HCT116 (cell line): Measurements from ENCODE around the gene MRPS27. TPM values are rescaled to one million over a fixed set of nuclear protein-coding genes. Genes with fewer than 3 reads are reported as not detected.

ENCODE experiments used
- ATAC-seq: fragments of 200-7000 bp; cut with Tn5 transposase; 2 replicates; pipeline ENCODE4 v1.9.1; 2020; ENCODE audit warnings: mild to moderate bottlenecking, moderate library complexity
- BruUV-seq: library from RNA; stranded (reverse); fragments of 400-500 nt; replicated peaks from 2 replicates; lab custom pipeline; 2021; lab: Mats Ljungman, UMichigan
- CTCF ChIA-PET: fragments of 300-600 bp; sonication (Branson Sonifier 250); formaldehyde crosslinking; loops from one replicate; lab custom pipeline; 2021; ENCODE audit warnings: antibody characterized with exemption; lab: Charles Lee
- POLR2A ChIA-PET: fragments of 300-600, 350-600 bp; sonication (Branson Sonifier 250); formaldehyde crosslinking; loops from one replicate; lab custom pipeline; 2021; ENCODE audit warnings: antibody characterized with exemption; lab: Charles Lee
- RAD21 ChIA-PET, 2 experiments: fragments of 300-600 bp; sonication (Branson Sonifier 250); formaldehyde crosslinking; loops; one replicate each; lab custom pipeline; 2023; ENCODE audit warnings: low total read pairs in 2 of 2; ENCODE audit not compliant: uncharacterized antibody in 2 of 2, unreplicated experiment in 2 of 2, low non-redundant PET in 1 of 2; lab: Charles Lee
- DNase-seq: peaks from one replicate; pipeline ENCODE4 v3.0.0-alpha.2; 2010; ENCODE audit warnings: low read depth, low spot score
- H2AFZ ChIP-seq: fragments of 200-600 bp; shearing (Covaris generic), sonication (generic); 2 replicates; pipeline ENCODE4 v1.6.1; 2017; ENCODE audit warnings: low read depth, mixed run types, mixed read lengths, antibody characterized with exemption, low read length; ENCODE audit not compliant: poor library complexity, severe bottlenecking
- H3K27ac ChIP-seq: 2 replicates; pipeline ENCODE4 v1.5.1; 2012; ENCODE audit warnings: low read depth, low read length
- H3K27me3 ChIP-seq: fragments of 200-600 bp; sonication (generic); 2 replicates; pipeline ENCODE4 v1.6.1; 2016; ENCODE audit warnings: mixed run types, low read length, mixed read lengths; ENCODE audit not compliant: insufficient read depth
- H3K36me3 ChIP-seq, 2 experiments: fragments of 200-500 bp in 1 of 2; fragments of 200-600 bp in 1 of 2; sonication (Bioruptor generic) in 1 of 2; sonication (generic) in 1 of 2; 2 replicates each; pipeline versions ENCODE4 v1.5.1 to v1.6.1; 2014 to 2016; ENCODE audit warnings: low read length in 2 of 2, inconsistent platforms in 1 of 2, mixed read lengths in 1 of 2, mixed run types in 1 of 2; ENCODE audit not compliant: insufficient read depth in 2 of 2, control insufficient read depth in 1 of 2
- H3K4me1 ChIP-seq, 2 experiments: fragments of 200-600 bp in 1 of 2; sonication (generic) in 1 of 2; 2 replicates each; pipeline versions ENCODE4 v1.5.1 to v1.6.1; 2012 to 2017; ENCODE audit warnings: low read length in 2 of 2, inconsistent platforms in 1 of 2, mild to moderate bottlenecking in 1 of 2, mixed read lengths in 1 of 2, mixed run types in 1 of 2, moderate library complexity in 1 of 2; ENCODE audit not compliant: insufficient read depth in 2 of 2, control insufficient read depth in 1 of 2
- H3K4me2 ChIP-seq: fragments of 200-600 bp; sonication (generic); 2 replicates; pipeline ENCODE4 v1.6.1; 2017; ENCODE audit warnings: mixed run types, low read length, mixed read lengths
- H3K4me3 ChIP-seq, 2 experiments: fragments of 200-600 bp in 1 of 2; sonication (generic) in 1 of 2; replicated peaks in 1 of 2; 2 replicates each; pipeline ENCODE4 v1.5.1; 2011 to 2016; ENCODE audit warnings: low read length in 2 of 2, control low read depth in 1 of 2, low read depth in 1 of 2, mild to moderate bottlenecking in 1 of 2, mixed read lengths in 1 of 2, mixed run types in 1 of 2
- H3K79me2 ChIP-seq: fragments of 200-600 bp; sonication (generic); 2 replicates; pipeline ENCODE4 v1.6.1; 2017; ENCODE audit warnings: mild to moderate bottlenecking, mixed run types, low read length, moderate library complexity, mixed read lengths; ENCODE audit not compliant: insufficient read depth
- H3K9ac ChIP-seq: fragments of 200-600 bp; sonication (generic); 2 replicates; pipeline ENCODE4 v1.6.1; 2016; ENCODE audit warnings: low read length, mixed read lengths
- H3K9me2 ChIP-seq: fragments of 200-600 bp; sonication (generic), shearing (Covaris generic); 2 replicates; pipeline ENCODE4 v1.6.1; 2017; ENCODE audit warnings: mixed run types, mild to moderate bottlenecking, moderate library complexity; ENCODE audit not compliant: insufficient read depth
- H3K9me3 ChIP-seq, 2 experiments: fragments of 200-500 bp in 1 of 2; fragments of 200-600 bp in 1 of 2; sonication (Bioruptor generic) in 1 of 2; sonication (generic) in 1 of 2; 2 replicates each; pipeline ENCODE4 v1.6.1; 2014 to 2017; ENCODE audit warnings: low read length in 2 of 2, mixed read lengths in 2 of 2, inconsistent platforms in 1 of 2, low read depth in 1 of 2, mild to moderate bottlenecking in 1 of 2, mixed run types in 1 of 2, moderate library complexity in 1 of 2; ENCODE audit not compliant: control insufficient read depth in 1 of 2, insufficient read depth in 1 of 2
- H4K20me1 ChIP-seq: fragments of 200-600 bp; sonication (generic), shearing (Covaris generic); 2 replicates; pipeline ENCODE4 v1.6.1; 2017; ENCODE audit warnings: mixed run types, mild to moderate bottlenecking, moderate library complexity; ENCODE audit not compliant: insufficient read depth
- ATF3 ChIP-seq: IDR thresholded peaks from 2 replicates; pipeline ENCODE4 v1.6.1; 2012
- CBX3 ChIP-seq: IDR thresholded peaks from 2 replicates; pipeline ENCODE4 v1.6.1; 2012; ENCODE audit warnings: low read depth
- CEBPB ChIP-seq: IDR thresholded peaks from 2 replicates; pipeline ENCODE4 v1.6.1; 2012; ENCODE audit warnings: low read depth
- CTCF ChIP-seq, 3 experiments: fragments of 200-600 bp in 1 of 3; sonication (generic) in 1 of 3; IDR thresholded peaks in 2 of 3; conservative IDR thresholded peaks in 1 of 3; 2 replicates each; pipeline ENCODE4 v1.5.1; 2012 to 2017; ENCODE audit warnings: low read depth in 2 of 3, low read length in 2 of 3, antibody characterized with exemption in 1 of 3, borderline replicate concordance in 1 of 3, control low read depth in 1 of 3, mild to moderate bottlenecking in 1 of 3, mixed read lengths in 1 of 3, mixed run types in 1 of 3, moderate library complexity in 1 of 3; ENCODE audit not compliant: insufficient read depth in 1 of 3
- EZH2 ChIP-seq: fragments of 200-600 bp; sonication (generic); IDR thresholded peaks from 2 replicates; pipeline ENCODE4 v1.6.1; 2017; ENCODE audit warnings: antibody characterized with exemption, mixed run types
- EZH2phosphoT487 ChIP-seq: fragments of 200-600 bp; IDR thresholded peaks from 2 replicates; pipeline ENCODE4 v1.6.1; 2018; ENCODE audit warnings: antibody characterized with exemption, borderline replicate concordance
- MAX ChIP-seq: IDR thresholded peaks from 2 replicates; pipeline ENCODE4 v1.6.1; 2012
- POLR2A ChIP-seq: IDR thresholded peaks from 2 replicates; pipeline ENCODE4 v1.7.0; 2011; ENCODE audit warnings: borderline replicate concordance; ENCODE audit not compliant: insufficient read depth, insufficient read length; ENCODE audit errors: extremely low read depth
- POLR2AphosphoS5 ChIP-seq: IDR thresholded peaks from 2 replicates; pipeline ENCODE4 v1.6.1; 2011; ENCODE audit warnings: mild to moderate bottlenecking, low read depth, low read length, moderate library complexity
- RAD21 ChIP-seq: IDR thresholded peaks from 2 replicates; pipeline ENCODE4 v1.6.1; 2012; ENCODE audit warnings: low read depth, mild to moderate bottlenecking
- SIN3A ChIP-seq: IDR thresholded peaks from 2 replicates; pipeline ENCODE4 v1.6.1; 2012; ENCODE audit warnings: low read depth
- SP1 ChIP-seq: IDR thresholded peaks from 2 replicates; pipeline ENCODE4 v1.6.1; 2012; ENCODE audit warnings: low read depth
- SRF ChIP-seq: IDR thresholded peaks from 2 replicates; pipeline ENCODE4 v1.6.1; 2012; ENCODE audit warnings: low read depth
- TCF7L2 ChIP-seq: IDR thresholded peaks from 2 replicates; pipeline ENCODE4 v1.7.0; 2011; ENCODE audit warnings: borderline replicate concordance, inconsistent platforms; ENCODE audit not compliant: insufficient read depth, insufficient read length; ENCODE audit errors: extremely low read depth
- YY1 ChIP-seq: IDR thresholded peaks from 2 replicates; pipeline ENCODE4 v1.6.1; 2011; ENCODE audit warnings: low read length, low read depth, moderate library complexity, mild to moderate bottlenecking; ENCODE audit not compliant: insufficient replicate concordance; ENCODE audit errors: extremely low read depth
- ZBTB33 ChIP-seq: IDR thresholded peaks from 2 replicates; pipeline ENCODE4 v1.6.1; 2011; ENCODE audit warnings: mild to moderate bottlenecking, low read length, moderate library complexity; ENCODE audit not compliant: insufficient replicate concordance; ENCODE audit errors: extremely low read depth
- ZNF274 ChIP-seq: fragments of 200-500 bp; sonication (Bioruptor generic); IDR thresholded peaks from 2 replicates; pipeline ENCODE4 v1.6.1; 2014; ENCODE audit warnings: mild to moderate bottlenecking, low read depth, low read length, inconsistent platforms
- intact Hi-C: fragments of 100-400 bp; cut with micrococcal nuclease; formaldehyde crosslinking; loops from 2 replicates; pipeline ENCODE4 v1.10.0; 2022
- total RNA-seq: library from RNA; stranded (reverse); gene quantifications from one replicate; pipeline ENCODE4 v1.2.1, GENCODE V29; 2021; ENCODE audit not compliant: unreplicated experiment

The MRPS27 gene
- total RNA-seq, 1 experiment from 2014 or later: 113 TPM

- TF ChIP-seq EZH2phosphoT487 (no peak), CBX3 (no peak), MAX (no peak), ATF3 (no peak), SP1 (no peak), SRF (no peak), CEBPB (no peak), POLR2A (no peak), TCF7L2 (no peak), POLR2AphosphoS5 (no peak), EZH2 (no peak), CTCF (IDR thresholded peaks at IDR 0.05 in 2 of 3, conservative IDR thresholded peaks at IDR 0.05 in 1 of 3; ENCODE audit: borderline replicate concordance in 1 of 3, insufficient read depth in 1 of 3, low read depth in 2 of 3, low read length in 2 of 3) (no peak), ZNF274 (no peak), ZBTB33 (no peak), YY1 (no peak), SIN3A (no peak), RAD21 (no peak)
- Histone ChIP-seq H3K4me2 (no peak overlapping the region), H3K9me2 (no peaks in the 10 kb centered on the region), H3K79me2 (peaks cover 27% of the 10 kb centered on the region), H3K4me3 (no peak overlapping the region), H4K20me1 (0 out of 2 replicates have a peak, but pooled peaks cover 3% of the 10 kb centered on the region), H3K9me3 (no peaks in the 10 kb centered on the region), H3K27me3 (no peaks in the 10 kb centered on the region), H3K36me3 (peaks cover 0 to 18% of the 10 kb centered on the region in 2 experiments; a peak in 2 of 4 replicates), H3K4me1 (peaks cover 0 to 5% of the 10 kb centered on the region in 2 experiments; a peak in 1 of 4 replicates), H3K27ac (no peak overlapping the region), H3K9ac (no peak overlapping the region), H2AFZ (no peak overlapping the region)
- ChIA-PET POLR2A (no interaction called here), RAD21 (no interaction called here), CTCF (no interaction called here)
- ATAC-seq: no peak
- no peak for DNase-seq
- no TSS peak for BruUV-seq
- intact Hi-C loops: no loop called here
Measured at GRCh38 chr5:72285424-72285821, 34.6 kb downstream of the MRPS27 start.
